Spleen (tissue), 11 donors: Measurements from ENCODE around the gene CNN1. TPM values are rescaled to one million over a fixed set of nuclear protein-coding genes. Genes with fewer than 3 reads are reported as not detected.
A peak's percentile ranks its signal among the peaks of the same experiment; 100 is the strongest.

ENCODE experiments used
- DNase-seq: peaks from one replicate; pipeline ENCODE4 v3.0.0-alpha.2; 2020
- H3K27ac ChIP-seq, 8 donors: fragments of 200-600 bp; sonication (generic) in 7 of 8; 1 replicate in 4 of 8; 2 replicates in 4 of 8; pipeline versions ENCODE4 v1.5.0 to v1.8.0; 2016 to 2021; ENCODE audit warnings: inconsistent platforms in 4 of 8, mild to moderate bottlenecking in 4 of 8, moderate library complexity in 1 of 8
- H3K27me3 ChIP-seq, 7 donors: fragments of 200-600 bp; sonication (generic) in 6 of 7; replicated peaks in 1 of 7; 1 replicate in 4 of 7; 2 replicates in 3 of 7; pipeline versions ENCODE4 v1.5.0 to v1.8.0; 2016 to 2021; ENCODE audit warnings: inconsistent platforms in 3 of 7, mild to moderate bottlenecking in 1 of 7
- H3K36me3 ChIP-seq, 6 donors: fragments of 200-600 bp; sonication (generic) in 5 of 6; 1 replicate in 4 of 6; 2 replicates in 2 of 6; pipeline versions ENCODE4 v1.5.0 to v1.8.0; 2016 to 2021; ENCODE audit warnings: inconsistent platforms in 2 of 6
- H3K4me1 ChIP-seq, 6 donors: fragments of 200-600 bp; sonication (generic) in 5 of 6; 1 replicate in 3 of 6; 2 replicates in 3 of 6; pipeline versions ENCODE4 v1.5.0 to v1.8.0; 2016 to 2021; ENCODE audit warnings: inconsistent platforms in 3 of 6
- H3K4me3 ChIP-seq, 8 donors: fragments of 200-600 bp; sonication (generic) in 7 of 8; 1 replicate in 4 of 8; 2 replicates in 4 of 8; pipeline versions ENCODE4 v1.5.0 to v1.8.0; 2016 to 2021; ENCODE audit warnings: inconsistent platforms in 4 of 8, mild to moderate bottlenecking in 4 of 8, moderate library complexity in 2 of 8
- H3K9me3 ChIP-seq, 8 donors: fragments of 200-600 bp; sonication (generic) in 7 of 8; 1 replicate in 4 of 8; 2 replicates in 4 of 8; pipeline versions ENCODE4 v1.5.0 to v1.8.0; 2016 to 2021; ENCODE audit warnings: inconsistent platforms in 4 of 8
- CTCF ChIP-seq, 11 experiments: fragments of 200-600 bp in 7 of 11; fragments of 450-650 bp in 4 of 11; sonication (generic) in 4 of 11; IDR thresholded peaks in 8 of 11; conservative IDR thresholded peaks in 3 of 11; 1 replicate in 7 of 11; 2 replicates in 4 of 11; pipeline versions ENCODE4 v1.4.0 to v1.8.0; 2016 to 2021; ENCODE audit warnings: antibody characterized with exemption in 11 of 11, inconsistent platforms in 4 of 11, mild to moderate bottlenecking in 1 of 11
- POLR2A ChIP-seq, 3 donors: fragments of 450-650 bp; IDR thresholded peaks; one replicate each; pipeline ENCODE4 v1.5.1; 2017; ENCODE audit warnings: antibody characterized with exemption in 3 of 3, mild to moderate bottlenecking in 1 of 3
- POLR2AphosphoS5 ChIP-seq, 3 donors: sonication (generic); formaldehyde crosslinking; IDR thresholded peaks; one replicate each; pipeline ENCODE4 v1.5.1; 2017; ENCODE audit warnings: antibody characterized with exemption in 3 of 3
- WGBS, 5 donors: extraction: QIAGEN DNeasy Blood & Tissue Kit in 3 of 5; methylation state at CpG; one replicate each; pipeline versions ENCODE4 v1.1.5 to v1.1.7; 2013 to 2018; 5-methylcytosine and 5-hydroxymethylcytosine counted together
- intact Hi-C: fragments of 100-400 bp; cut with DNase I; formaldehyde crosslinking; loops from one replicate; pipeline ENCODE4 v1.15.0; 2023; ENCODE audit warnings: low total_unique reads
- polyA plus RNA-seq, 3 donors: library from polyadenylated mRNA; stranded (reverse); fragments of 200-250 nt; gene quantifications; one replicate each; pipeline ENCODE4 v1.2.1, GENCODE V29; 2013
- total RNA-seq, 7 donors: library from RNA; depleted of rRNA in 3 of 7; stranded (reverse); fragments of >200 nt in 3 of 7; fragmentation: NEBNext Ultra II Directional in 4 of 7; extraction: Animal tissue kit (Norgen Biotek cat#: 25700) in 4 of 7; gene quantifications; one replicate each; pipeline versions ENCODE4 v1.1.0 to v1.2.1, GENCODE V29; 2016 to 2021
- donor health status: healthy with polysubstance abuse.
- donor health status: DM: no; HTN: no; CAD: no; lungs with moderate emphysema.
- donor health status: DM: no; HTN: no; CAD: no.
- donor health status: Bipolar disorder and iron deficiency.
- donor health status: healthy.
- donor health status: DM: no; HTN: no; CAD: no.
- donor health status: DM: yes; HTN: yes; CAD: no.

Gene CNN1
- total and polyA plus RNA-seq, 10 donors: 1.5 to 13.0 (median 8.2) TPM

- 52 to 67% (median 61%) methylated on average over 13 to 18 of the region's 18 CpGs for WGBS, 5 donors
- Histone ChIP-seq H3K4me1 (peaks cover 33 to 96% (median 75%) of the 10 kb centered on the region in 6 donors), H3K36me3 (peaks cover 0 to 25% (median 3%) of the 10 kb centered on the region in 6 donors), H3K9me3 (no peaks in the 10 kb centered on the region), H3K27me3 (peaks cover 0 to 11% (median 0%) of the 10 kb centered on the region in 7 donors), H3K27ac (peak within 1 kb of the TSS; percentile 73 to 88 (median 82)), H3K4me3 (peak within 1 kb of the TSS; percentile 38 to 78 (median 50))
- DNase-seq: peak; percentile 80
- TF ChIP-seq CTCF (IDR thresholded peaks at IDR 0.05 in 8 of 11, conservative IDR thresholded peaks at IDR 0.05 in 3 of 11) (no peak), POLR2AphosphoS5 (IDR thresholded peaks at IDR 0.05) (no peak), POLR2A (IDR thresholded peaks at IDR 0.05) (no peak)
- intact Hi-C loops: no loop called here
These were observed 39.0 kb downstream of the CNN1 start, which contains the start of gene ACP5 for GRCh38 chr19:11577451-11578257. ACP5 (minus strand) TSS chr19:11577645; CDS start chr19:11577317, 328 bp downstream.

GRCh38 chr19:11578258-11579142, 39.8 kb downstream of the CNN1 start:
- Histone ChIP-seq H3K27ac (peak overlapping the region; percentile 73 to 88 (median 82)), H3K27me3 (peaks cover 0 to 11% (median 0%) of the 10 kb centered on the region in 7 donors), H3K9me3 (no peaks in the 10 kb centered on the region), H3K4me3 (peak overlapping the region; percentile 38 to 78 (median 50)), H3K4me1 (peaks cover 33 to 100% (median 84%) of the 10 kb centered on the region in 6 donors), H3K36me3 (peaks cover 0 to 25% (median 3%) of the 10 kb centered on the region in 6 donors)
- TF ChIP-seq POLR2AphosphoS5 (IDR thresholded peaks at IDR 0.05) (peak; percentile 54 to 76 (median 69)), POLR2A (IDR thresholded peaks at IDR 0.05) (no peak)
- 5 to 17% (median 8%) methylated on average over 10 to 62 of the region's 62 CpGs for WGBS, 5 donors
- DNase-seq: peak; percentile 89
- intact Hi-C loops: no loop called here

GRCh38 chr19:11580116-11580515, 41.5 kb downstream of the CNN1 start:
- H3K4me1 ChIP-seq: peaks cover 37 to 98% (median 77%) of the 10 kb centered on the region in 6 donors
- H3K4me3 ChIP-seq: no peak overlapping the region
- intact Hi-C loops: no loop called here

More at GRCh38 chr19:11580116-11580515, 41.5 kb downstream of the CNN1 start:
- Histone ChIP-seq H3K36me3 (peaks cover 0 to 20% (median 3%) of the 10 kb centered on the region in 6 donors), H3K27ac (peak overlapping the region in 6 of 8 donors; percentile 77 to 88 (median 84)), H3K27me3 (peaks cover 0 to 11% (median 0%) of the 10 kb centered on the region in 7 donors), H3K9me3 (no peaks in the 10 kb centered on the region)
- WGBS, 5 donors: 41 to 54% (median 47%) methylated on average over 4 of the region's 4 CpGs
- no peak for TF ChIP-seq CTCF (IDR thresholded peaks at IDR 0.05 in 8 of 11, conservative IDR thresholded peaks at IDR 0.05 in 3 of 11)
- no peak for TF ChIP-seq POLR2A (IDR thresholded peaks at IDR 0.05)
- TF ChIP-seq POLR2AphosphoS5 (IDR thresholded peaks at IDR 0.05): no peak
- DNase-seq: no peak
